ENCODE measurements around the gene TNFSF18.

TNFSF18 gene

GRCh38 chr1:172991674-172992400 lies 58.9 kb downstream of the TNFSF18 start:
- no peaks in the 10 kb centered on the region for H3K27me3 ChIP-seq (ENCODE audit: insufficient read depth, poor library complexity, severe bottlenecking)
- H3K9me3 ChIP-seq (ENCODE audit: severe bottlenecking): no peaks in the 10 kb centered on the region
- H3K36me3 ChIP-seq (ENCODE audit: low read depth): no peaks in the 10 kb centered on the region
- ATAC-seq (ENCODE audit: low read depth) (no peak), DNase-seq (ENCODE audit: low spot score) (no peak)
- H3K4me3 ChIP-seq (ENCODE audit: severe bottlenecking): no peak overlapping the region
- H3K4me1 ChIP-seq (ENCODE audit: insufficient read depth, poor library complexity, severe bottlenecking): peaks cover 11% of the 10 kb centered on the region
- TF ChIP-seq CTCF (IDR thresholded peaks at IDR 0.05; ENCODE audit: poor library complexity, severe bottlenecking): no peak
- H3K27ac ChIP-seq (ENCODE audit: poor library complexity, severe bottlenecking): peak overlapping the region; percentile 22

- H3K4me1 ChIP-seq (ENCODE audit: insufficient read depth, poor library complexity, severe bottlenecking): peaks cover 11% of the 10 kb centered on the region
- H3K27ac ChIP-seq (ENCODE audit: poor library complexity, severe bottlenecking): peak overlapping the region; percentile 22
- H3K36me3 ChIP-seq (ENCODE audit: low read depth): no peaks in the 10 kb centered on the region
- ATAC-seq (ENCODE audit: low read depth) (peak; percentile 88), DNase-seq (ENCODE audit: low spot score) (no peak)
- no peaks in the 10 kb centered on the region for H3K27me3 ChIP-seq (ENCODE audit: insufficient read depth, poor library complexity, severe bottlenecking)
- H3K9me3 ChIP-seq (ENCODE audit: severe bottlenecking): no peaks in the 10 kb centered on the region
- no peak for TF ChIP-seq CTCF (IDR thresholded peaks at IDR 0.05; ENCODE audit: poor library complexity, severe bottlenecking)
- H3K4me3 ChIP-seq (ENCODE audit: severe bottlenecking): no peak overlapping the region
Measured at GRCh38 chr1:172990598-172991215, 60.0 kb downstream of the TNFSF18 start.
